Measurements from ENCODE around the gene FRS3. TPM values are rescaled to one million over a fixed set of nuclear protein-coding genes. Genes with fewer than 3 reads are reported as not detected.

The FRS3 gene
- total RNA-seq, 4 donors from 2014 or later, result 1.3 to 6.5 (median 4.0) TPM

DNA sequence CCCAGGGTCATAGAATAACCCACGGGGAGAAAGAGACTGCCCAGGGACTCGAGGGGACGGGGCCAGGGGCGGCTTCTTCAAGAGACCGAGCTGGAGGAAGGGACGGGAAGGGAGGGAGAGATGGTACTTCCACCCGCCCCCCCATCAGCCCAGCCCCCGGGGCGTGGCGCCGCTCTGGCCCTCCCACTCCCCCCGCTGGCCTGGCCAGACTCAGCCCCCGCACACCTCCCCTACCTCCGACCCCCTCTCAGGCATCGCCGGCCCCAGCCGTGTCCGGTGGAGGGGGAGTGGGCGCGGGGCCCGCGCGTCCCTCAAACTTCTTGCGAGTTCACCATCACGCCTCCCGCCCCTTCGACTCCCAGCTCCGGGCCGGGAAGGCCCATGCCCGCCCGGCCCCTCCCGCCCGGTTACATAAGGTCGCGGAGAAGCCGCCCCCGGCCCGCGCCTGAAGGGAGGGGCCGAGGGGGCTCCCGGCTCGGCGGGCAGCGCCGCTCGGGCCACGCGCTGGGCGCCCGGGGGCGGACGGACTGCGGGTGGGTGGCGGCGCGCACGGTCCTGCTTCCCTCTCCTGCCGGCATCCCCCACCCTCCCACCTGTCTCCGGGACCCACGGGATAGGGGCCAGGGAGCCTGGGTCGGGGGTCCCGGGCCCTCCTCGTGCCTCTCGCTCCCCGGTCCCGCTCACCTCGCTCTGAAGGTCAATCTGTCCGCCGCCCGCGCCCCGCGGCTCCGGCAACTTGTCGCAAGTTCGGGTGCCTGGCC is 44.9 kb downstream of the FRS3 start:
- peak overlapping the region; percentile 89 to 99 (median 92) for H3K27ac ChIP-seq
- TF ChIP-seq EP300 (IDR thresholded peaks at IDR 0.05) (no peak), POLR2AphosphoS5 (IDR thresholded peaks at IDR 0.05) (no peak), POLR2A (IDR thresholded peaks at IDR 0.05) (peak in 1 of 2 donors; percentile 44)
- peak; percentile 75 for ATAC-seq
- H3K4me3 ChIP-seq, result peak overlapping the region; percentile 64 to 99
- H3K4me1 ChIP-seq, result peaks cover 0 to 50% (median 14%) of the 10 kb centered on the region in 3 donors
- H3K9me3 ChIP-seq, result no peaks in the 10 kb centered on the region
- H3K27me3 ChIP-seq, result no peaks in the 10 kb centered on the region
- WGBS, 2 donors (ENCODE audit: low coverage in 1 of 2), result 0% methylated on average over 4 of the region's 76 CpGs; no CpG with 5 or more reads in 1 of the 2 donors
- H3K36me3 ChIP-seq, result no peaks in the 10 kb centered on the region

DNA sequence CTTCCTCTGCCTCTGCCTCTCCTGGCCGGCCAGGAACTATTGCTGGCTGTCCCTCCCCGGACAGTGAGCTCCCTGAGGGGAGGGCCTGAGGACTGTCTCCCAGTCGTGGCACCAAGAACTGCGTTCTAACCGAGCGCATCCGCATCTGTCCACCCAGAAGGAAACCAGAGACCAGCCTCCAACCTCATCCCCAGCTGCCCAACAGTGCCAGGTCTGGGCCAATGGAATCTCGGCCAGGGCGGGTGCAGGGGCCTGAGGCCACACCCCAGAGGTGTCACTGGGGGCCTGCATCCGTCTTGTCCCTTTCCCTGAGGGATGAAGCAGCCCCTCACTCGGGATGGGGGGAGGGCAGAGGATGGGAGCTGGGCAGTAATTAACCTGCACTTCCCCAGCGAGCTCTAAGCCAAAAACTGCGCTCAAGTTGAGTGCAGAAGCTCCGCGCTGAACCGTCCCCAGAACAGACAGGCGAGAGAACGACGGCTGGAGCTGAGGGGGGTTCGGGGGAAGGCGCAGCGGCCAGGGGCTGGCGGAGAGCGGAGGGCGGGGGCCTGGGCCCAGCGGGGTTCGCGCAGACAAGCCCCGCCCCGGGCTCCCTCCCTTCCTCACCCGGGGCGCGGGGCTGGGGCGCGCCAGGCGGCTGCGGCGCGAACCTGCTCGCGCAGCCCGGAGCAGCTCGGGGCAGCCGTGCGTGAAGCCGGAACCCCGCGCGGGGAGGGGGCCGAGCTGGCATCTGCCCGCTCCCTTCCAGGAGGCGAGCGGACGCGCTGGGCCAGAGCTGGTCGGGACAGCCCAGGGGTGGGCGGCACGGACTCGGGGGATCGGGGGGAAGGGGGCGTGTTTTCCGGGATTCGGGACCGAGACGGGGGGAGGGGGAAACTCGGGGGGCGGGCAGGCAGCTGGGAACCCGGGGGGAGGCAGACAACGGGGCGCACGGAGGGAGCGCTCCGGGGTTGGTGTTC is 45.7 kb downstream of the FRS3 start:
- Histone ChIP-seq H3K27me3 (no peaks in the 10 kb centered on the region), H3K36me3 (no peaks in the 10 kb centered on the region), H3K4me1 (peaks cover 0 to 58% (median 14%) of the 10 kb centered on the region in 3 donors), H3K27ac (peak overlapping the region; percentile 89 to 99 (median 92)), H3K9me3 (no peaks in the 10 kb centered on the region), H3K4me3 (peak overlapping the region; percentile 64 to 99)
- 0% methylated on average over 3 of the region's 73 CpGs; no CpG with 5 or more reads in 1 of the 2 donors for WGBS, 2 donors (ENCODE audit: low coverage in 1 of 2)
- TF ChIP-seq, protein P1, sequence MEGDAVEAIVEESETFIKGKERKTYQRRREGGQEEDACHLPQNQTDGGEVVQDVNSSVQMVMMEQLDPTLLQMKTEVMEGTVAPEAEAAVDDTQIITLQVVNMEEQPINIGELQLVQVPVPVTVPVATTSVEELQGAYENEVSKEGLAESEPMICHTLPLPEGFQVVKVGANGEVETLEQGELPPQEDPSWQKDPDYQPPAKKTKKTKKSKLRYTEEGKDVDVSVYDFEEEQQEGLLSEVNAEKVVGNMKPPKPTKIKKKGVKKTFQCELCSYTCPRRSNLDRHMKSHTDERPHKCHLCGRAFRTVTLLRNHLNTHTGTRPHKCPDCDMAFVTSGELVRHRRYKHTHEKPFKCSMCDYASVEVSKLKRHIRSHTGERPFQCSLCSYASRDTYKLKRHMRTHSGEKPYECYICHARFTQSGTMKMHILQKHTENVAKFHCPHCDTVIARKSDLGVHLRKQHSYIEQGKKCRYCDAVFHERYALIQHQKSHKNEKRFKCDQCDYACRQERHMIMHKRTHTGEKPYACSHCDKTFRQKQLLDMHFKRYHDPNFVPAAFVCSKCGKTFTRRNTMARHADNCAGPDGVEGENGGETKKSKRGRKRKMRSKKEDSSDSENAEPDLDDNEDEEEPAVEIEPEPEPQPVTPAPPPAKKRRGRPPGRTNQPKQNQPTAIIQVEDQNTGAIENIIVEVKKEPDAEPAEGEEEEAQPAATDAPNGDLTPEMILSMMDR (IDR thresholded peaks at IDR 0.05), result no peak
- TF ChIP-seq POLR2A (IDR thresholded peaks at IDR 0.05), result peak; percentile 32 to 60
- peak; percentile 71 for ATAC-seq

DNA sequence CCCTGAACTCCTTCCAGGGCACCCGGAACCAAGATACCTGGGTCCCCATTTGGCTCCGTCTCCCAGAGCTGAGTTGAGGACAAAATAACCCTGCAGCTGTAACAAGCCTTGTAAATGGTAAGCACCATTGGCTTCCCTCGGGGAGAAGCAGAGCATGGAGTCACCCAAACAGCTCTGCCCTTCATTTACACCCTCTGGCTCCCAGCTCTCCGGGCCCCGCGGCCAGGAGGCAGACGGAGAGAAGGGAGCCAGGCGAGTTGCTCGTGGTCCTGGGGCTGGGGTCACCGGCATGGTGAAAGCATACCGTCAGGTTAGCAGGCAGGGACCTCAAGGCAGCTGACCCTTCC is 46.4 kb downstream of the FRS3 start:
- no peak for ATAC-seq
- peak overlapping the region; percentile 89 to 99 (median 92) for H3K27ac ChIP-seq
- peak overlapping the region; percentile 64 to 99 for H3K4me3 ChIP-seq
- peaks cover 0 to 65% (median 14%) of the 10 kb centered on the region in 3 donors for H3K4me1 ChIP-seq
- peaks cover 0 to 3% of the 10 kb centered on the region in 2 donors for H3K36me3 ChIP-seq
- TF ChIP-seq POLR2A (IDR thresholded peaks at IDR 0.05), result no peak
- TF ChIP-seq, protein P1 (IDR thresholded peaks at IDR 0.05), result no peak
- no peak for TF ChIP-seq POLR2AphosphoS5 (IDR thresholded peaks at IDR 0.05)
- no peak for TF ChIP-seq EP300 (IDR thresholded peaks at IDR 0.05)
- H3K27me3 ChIP-seq, result no peaks in the 10 kb centered on the region
- H3K9me3 ChIP-seq, result no peaks in the 10 kb centered on the region
- 0% methylated on average over 1 of the region's 11 CpGs; no CpG with 5 or more reads in 1 of the 2 donors for WGBS, 2 donors (ENCODE audit: low coverage in 1 of 2)

DNA sequence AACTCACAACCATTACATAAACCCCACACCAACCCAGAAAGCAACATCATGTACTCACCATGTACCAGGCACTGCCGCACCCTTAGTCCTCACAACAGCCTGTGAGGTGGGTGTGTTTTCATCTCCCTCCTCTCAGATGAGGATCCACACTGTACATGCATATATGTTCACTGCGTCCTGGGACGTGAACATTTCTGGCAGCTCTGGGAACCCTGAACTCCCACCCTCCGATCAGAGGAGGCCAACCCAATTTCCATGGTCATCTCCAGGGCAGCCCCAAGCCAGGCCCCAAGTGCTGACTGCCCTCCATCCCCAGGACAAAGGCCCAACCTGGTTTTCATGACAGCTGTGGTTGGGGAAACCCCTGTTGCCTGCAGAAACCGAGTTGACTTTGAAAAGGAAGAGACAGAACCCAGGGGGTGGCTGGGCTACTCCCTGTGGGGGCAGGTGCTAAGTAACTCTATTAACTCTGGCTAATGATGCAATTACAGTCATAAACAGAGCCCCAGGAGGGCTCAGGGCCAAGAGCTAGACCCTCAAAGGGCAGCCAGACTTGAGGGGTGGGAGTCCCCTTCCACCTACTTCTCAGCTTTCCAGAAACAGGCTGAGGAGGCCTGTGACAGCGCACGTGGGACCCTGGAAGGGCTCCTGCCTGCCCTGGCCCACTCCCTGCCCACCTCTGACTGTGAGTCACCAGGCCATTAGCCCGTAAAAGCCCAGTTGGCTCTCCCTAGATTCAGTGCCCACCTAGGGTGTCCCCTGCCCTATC is 46.9 kb downstream of the FRS3 start:
- Histone ChIP-seq H3K4me3 (peak overlapping the region in 1 of 2 donors; percentile 99), H3K4me1 (peaks cover 0 to 70% (median 14%) of the 10 kb centered on the region in 3 donors)

More for the DNA sequence above, 46.9 kb downstream of the FRS3 start:
- Histone ChIP-seq H3K36me3 (peaks cover 0 to 4% of the 10 kb centered on the region in 2 donors), H3K27me3 (no peaks in the 10 kb centered on the region), H3K27ac (peak overlapping the region in 3 of 4 donors; percentile 90 to 99 (median 93)), H3K9me3 (no peaks in the 10 kb centered on the region)
- TF ChIP-seq POLR2AphosphoS5 (IDR thresholded peaks at IDR 0.05) (no peak), EP300 (IDR thresholded peaks at IDR 0.05) (no peak), POLR2A (IDR thresholded peaks at IDR 0.05) (no peak)
- TF ChIP-seq, protein P1 (IDR thresholded peaks at IDR 0.05), result no peak
- no peak for ATAC-seq
- 33 to 67% methylated on average over 2 to 4 of the region's 8 CpGs for WGBS, 2 donors (ENCODE audit: low coverage in 1 of 2)
